HG03066 (cell line): ENCODE results near the gene MAP7.
"Not testable (repeated sequence)": the region's sequence is repeated elsewhere in the genome, so short reads cannot be mapped to it uniquely, and the experiment has no call there.

Experiments used
- ATAC-seq: cut with Tn5 transposase; IDR thresholded peaks from one replicate; pipeline ENCODE4 v1.9.1; 2021; ENCODE audit warnings: low read depth; ENCODE audit not compliant: unreplicated experiment

MAP7 gene

DNA sequence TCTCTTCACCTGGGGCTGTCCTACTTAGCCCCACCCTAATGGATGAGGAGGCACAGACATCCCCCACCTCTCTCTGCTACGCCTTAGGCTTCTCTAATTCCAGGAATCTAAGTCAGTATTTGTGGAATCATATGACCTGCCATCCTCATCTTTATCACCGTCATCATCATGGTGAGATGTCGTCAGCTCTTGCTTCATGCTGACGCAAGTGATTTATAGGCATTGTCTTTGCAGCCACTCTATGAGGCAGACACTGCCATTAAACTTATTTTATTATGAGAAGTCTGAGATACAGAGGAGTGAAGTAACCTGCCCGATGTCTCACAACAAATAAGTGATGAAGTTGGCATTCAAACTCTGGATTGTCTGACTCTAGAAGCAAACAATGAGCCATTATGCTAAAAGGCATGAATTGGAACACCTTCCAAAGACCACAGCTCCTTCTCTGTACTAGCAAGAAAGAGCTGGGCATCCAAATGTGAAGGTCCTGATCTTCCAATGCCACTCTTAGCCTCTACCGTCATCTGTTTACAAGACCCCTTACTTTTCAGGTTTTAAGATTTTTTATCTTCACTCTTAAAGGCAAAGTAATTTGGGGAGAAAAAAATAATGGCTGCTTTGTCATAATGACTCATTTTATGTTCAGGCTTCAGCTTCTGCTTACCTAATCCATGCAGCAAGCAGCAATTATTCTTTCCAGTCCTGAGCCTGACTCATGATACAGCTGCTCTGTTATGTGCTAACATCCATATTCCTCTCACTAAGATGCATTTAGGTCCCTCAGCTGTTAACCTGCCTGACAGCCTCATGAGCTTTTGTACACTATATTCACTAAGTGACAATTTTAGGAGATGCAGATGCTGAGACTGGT lies 146.9 kb downstream of the MAP7 start:
- ATAC-seq = no peak

GRCh38 chr6:136401749-136402148 lies 148.5 kb downstream of the MAP7 start:
- ATAC-seq = no peak

- ATAC-seq = not testable (repeated sequence)
Measured at GRCh38 chr6:136401236-136401635, 149.0 kb downstream of the MAP7 start.

- ATAC-seq = no peak
Measured at GRCh38 chr6:136398453-136398852, 151.8 kb downstream of the MAP7 start.

- ATAC-seq = no peak
Measured at GRCh38 chr6:136396908-136397307, 153.3 kb downstream of the MAP7 start.

- ATAC-seq = not testable (repeated sequence)
Measured at GRCh38 chr6:136390959-136391358, 159.3 kb downstream of the MAP7 start.

GRCh38 chr6:136387316-136387715 lies 162.9 kb downstream of the MAP7 start:
- ATAC-seq = no peak

DNA sequence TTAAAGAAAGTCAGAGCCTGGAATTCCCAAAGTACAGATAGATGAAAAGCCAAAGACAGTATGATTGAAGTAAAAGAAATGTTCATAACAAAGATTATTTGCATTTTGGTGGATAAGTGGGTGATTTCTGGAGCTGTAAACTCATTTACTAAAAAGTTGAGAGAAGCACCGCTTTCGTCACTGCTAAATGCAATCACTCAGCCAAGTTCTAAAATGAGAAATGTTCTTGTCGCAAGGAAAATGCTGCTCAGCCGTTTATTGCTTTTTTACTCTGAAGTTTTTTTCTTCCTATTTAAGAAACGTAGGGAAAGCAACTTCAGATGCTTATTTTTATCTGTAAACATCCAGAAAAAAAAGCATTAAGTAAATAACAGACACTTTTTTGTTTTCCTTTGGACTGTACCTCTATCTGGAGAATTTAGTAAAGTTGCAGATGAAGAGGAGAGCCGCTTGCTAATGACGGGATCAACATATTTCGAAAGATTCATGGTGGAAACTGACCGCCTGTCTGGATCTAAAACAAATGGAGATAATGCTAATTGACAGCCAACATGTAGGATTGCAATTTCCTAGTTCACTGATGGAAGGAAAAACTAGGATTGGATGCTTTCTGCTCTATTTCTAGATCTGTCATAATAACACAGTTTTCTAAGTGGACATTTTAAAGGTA lies 166.8 kb downstream of the MAP7 start:
- no peak for ATAC-seq

GRCh38 chr6:136382676-136383252 lies 167.5 kb downstream of the MAP7 start:
- ATAC-seq = no peak

- no peak for ATAC-seq
Measured at GRCh38 chr6:136378888-136379287, 171.3 kb downstream of the MAP7 start.

DNA sequence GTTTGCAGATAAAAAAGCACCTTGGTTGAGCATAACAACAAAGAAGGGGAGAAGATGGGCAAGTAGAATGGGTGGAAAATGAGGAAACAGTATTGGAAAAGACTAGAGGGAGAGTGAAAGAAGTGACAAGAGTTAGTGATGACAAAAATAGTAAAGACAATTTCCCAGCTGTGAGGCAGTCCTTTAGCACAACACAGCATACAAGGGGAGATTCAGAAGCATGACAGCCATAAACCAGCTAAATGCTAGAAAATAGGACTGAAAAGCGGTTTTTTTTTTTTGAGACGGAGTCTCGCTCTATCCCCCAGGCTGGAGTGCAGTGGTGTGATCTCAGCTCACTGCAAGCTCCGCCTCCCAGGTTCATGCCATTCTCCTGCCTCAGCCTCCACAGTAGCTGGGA lies 174.4 kb downstream of the MAP7 start:
- not testable (repeated sequence) for ATAC-seq

DNA sequence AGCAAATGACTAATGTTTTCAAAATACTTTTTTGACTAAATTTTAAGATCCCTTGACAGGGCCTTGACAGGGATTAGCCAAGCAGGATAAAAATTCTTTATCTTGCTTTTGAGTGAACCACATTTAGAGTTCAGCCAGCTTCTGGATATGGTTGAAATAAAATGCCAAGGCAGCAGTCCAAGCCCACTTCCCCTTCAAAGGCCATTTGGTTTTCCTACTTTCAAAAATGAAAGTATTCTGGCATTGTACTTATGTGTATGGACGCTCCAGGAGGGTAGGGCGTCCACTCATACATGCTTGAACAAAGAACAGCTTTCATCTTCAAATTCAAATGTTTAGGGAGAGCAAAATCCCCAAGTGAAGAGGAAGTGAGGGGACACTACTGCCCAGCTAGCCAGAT lies 178.3 kb downstream of the MAP7 start:
- no peak for ATAC-seq

- no peak for ATAC-seq
Measured at GRCh38 chr6:136370988-136371728, 179.1 kb downstream of the MAP7 start.

- no peak for ATAC-seq
Measured at GRCh38 chr6:136365776-136366354, 184.4 kb downstream of the MAP7 start.

DNA sequence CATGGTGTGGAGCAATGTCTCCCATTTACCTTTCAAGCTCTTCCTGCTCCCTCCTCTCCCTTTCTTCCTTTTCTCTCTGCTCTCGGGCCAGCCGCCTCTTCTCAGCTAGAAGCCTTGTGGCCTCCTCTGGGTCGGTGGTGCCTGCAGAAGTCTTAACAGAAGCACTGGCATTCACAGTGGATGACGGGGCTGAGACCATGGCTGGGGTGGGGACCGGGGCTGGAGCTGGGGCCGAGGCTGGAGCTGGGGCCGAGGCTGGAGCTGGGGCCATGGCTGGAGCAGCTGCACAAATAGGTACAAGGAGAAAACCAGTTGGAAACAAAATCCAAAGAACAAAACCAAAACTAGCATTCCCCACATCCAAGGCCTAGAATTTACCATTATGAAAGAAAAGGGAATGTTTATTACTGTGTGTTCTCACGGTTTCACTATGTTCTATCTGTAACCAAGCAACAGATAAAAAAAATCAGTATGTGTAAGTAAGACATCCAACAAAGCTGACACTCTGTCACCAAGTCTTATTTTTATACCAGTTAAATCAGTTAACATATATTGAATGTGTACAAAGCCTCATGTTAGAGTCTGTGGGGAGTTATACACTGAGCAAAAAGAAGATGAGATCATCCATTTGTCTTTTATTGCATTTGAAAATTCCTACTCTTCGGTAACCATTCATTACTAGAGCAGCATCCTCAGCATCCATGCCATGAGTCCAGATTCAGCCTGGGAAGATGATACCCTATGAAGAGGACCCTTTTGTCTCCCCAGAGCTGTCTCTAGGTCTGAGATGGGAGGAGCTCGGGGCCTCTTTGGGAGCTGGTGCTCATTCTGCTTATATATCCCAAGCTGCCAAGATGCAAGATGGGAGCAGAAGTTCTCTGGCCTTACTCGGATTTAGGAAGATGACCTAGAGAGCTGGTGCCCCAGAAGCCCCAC lies 187.5 kb downstream of the MAP7 start:
- no peak for ATAC-seq

DNA sequence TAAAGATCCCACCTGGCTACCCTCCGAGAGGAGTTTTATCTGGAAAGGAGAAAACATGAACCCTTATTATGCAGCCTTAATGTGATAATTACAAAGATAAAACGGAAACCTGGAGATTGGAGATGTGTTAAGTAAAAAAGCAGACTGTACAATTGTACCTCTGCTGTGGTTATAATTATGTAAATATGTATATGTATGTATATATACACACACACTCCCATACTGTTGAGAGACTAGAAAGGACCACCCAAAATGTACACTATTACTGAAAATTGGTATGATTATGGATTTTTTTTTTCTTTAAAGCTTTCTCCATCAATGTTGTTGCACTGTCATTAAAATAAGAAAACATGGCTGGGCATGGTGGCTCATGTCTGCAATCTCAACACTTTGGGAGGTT lies 188.4 kb downstream of the MAP7 start:
- no peak for ATAC-seq

- ATAC-seq = no peak
Measured at GRCh38 chr6:136360783-136361182, 189.4 kb downstream of the MAP7 start.

- no peak for ATAC-seq
Measured at GRCh38 chr6:136359851-136360250, 190.4 kb downstream of the MAP7 start.

GRCh38 chr6:136351518-136352110 lies 198.6 kb downstream of the MAP7 start:
- no peak for ATAC-seq
